ENCODE data around the gene MATN3.
"Not testable (repeated sequence)": the region's sequence is repeated elsewhere in the genome, so short reads cannot be mapped to it uniquely, and the experiment has no call there.

The MATN3 gene, protein sequence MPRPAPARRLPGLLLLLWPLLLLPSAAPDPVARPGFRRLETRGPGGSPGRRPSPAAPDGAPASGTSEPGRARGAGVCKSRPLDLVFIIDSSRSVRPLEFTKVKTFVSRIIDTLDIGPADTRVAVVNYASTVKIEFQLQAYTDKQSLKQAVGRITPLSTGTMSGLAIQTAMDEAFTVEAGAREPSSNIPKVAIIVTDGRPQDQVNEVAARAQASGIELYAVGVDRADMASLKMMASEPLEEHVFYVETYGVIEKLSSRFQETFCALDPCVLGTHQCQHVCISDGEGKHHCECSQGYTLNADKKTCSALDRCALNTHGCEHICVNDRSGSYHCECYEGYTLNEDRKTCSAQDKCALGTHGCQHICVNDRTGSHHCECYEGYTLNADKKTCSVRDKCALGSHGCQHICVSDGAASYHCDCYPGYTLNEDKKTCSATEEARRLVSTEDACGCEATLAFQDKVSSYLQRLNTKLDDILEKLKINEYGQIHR
- 0 reads per million in 2 donors for total RNA-seq

- DNase-seq: peak; percentile 9
These were observed at the start of gene MATN3 for GRCh38 chr2:20012282-20013125. Gene MATN3 (minus strand): TSS chr2:20012668. CDS start chr2:20012631, 37 bp downstream.

DNA sequence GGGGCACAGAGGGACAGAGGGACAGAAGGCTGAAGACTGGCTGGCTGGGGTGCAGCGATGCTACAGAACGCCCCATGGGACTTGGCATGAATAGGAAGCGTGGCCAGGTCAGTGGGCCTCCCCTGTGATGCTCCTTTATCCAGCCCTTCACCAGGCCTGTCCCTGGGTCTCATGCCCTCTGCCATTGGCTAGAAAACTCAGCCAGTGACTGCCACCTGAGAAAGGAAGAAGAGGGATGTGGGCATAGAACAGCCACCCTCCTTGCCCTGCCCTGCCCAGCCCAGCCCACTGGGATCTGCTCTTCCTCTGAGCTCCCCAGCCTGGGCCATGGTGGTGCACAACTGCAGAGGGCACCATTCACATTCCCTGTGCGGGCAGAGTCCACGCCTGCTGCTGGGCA, 49.5 kb upstream of the MATN3 start:
- no peak for DNase-seq

GRCh38 chr2:20061476-20061875, 49.0 kb upstream of the MATN3 start:
- DNase-seq: no peak

DNA sequence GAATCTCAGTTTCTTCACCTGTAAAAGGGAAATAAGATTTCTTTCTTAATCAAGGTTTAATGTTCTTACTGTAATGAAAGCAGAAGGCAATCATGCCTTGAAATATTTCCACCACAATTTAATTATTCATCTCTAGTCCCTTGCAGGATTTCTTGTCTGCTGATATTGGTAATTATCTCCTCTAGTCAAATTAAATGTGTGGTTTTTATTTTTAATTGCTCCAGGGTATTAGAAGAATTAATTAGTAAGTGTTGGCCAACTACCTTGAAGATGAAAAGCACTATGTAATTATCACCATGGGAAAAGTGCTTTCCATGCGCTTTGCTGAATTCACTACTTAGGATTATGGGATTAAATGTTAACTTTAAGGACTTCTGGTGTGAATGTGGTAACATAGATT, 47.6 kb upstream of the MATN3 start:
- DNase-seq: no peak

DNA sequence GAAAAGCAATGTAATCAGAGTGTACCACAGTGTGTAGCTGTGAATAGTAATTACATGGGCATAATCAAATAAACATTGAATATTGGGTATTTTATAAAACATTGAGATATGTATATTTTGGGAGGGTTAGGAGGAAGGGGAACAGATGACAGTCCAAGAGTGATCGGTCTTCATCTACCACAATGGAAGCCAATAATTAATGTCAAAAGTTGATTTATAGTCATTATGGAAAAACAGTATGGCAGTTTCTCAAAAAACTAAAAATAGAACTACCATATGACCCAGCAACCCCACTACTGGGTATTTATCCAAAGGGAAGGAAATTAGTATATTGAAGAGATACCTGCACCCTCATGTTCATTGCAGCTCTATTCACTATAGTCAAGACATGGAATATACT, 44.8 kb upstream of the MATN3 start:
- DNase-seq: no peak

- DNase-seq: no peak
These were observed 42.5 kb upstream of the MATN3 start for GRCh38 chr2:20054931-20055330.

DNA sequence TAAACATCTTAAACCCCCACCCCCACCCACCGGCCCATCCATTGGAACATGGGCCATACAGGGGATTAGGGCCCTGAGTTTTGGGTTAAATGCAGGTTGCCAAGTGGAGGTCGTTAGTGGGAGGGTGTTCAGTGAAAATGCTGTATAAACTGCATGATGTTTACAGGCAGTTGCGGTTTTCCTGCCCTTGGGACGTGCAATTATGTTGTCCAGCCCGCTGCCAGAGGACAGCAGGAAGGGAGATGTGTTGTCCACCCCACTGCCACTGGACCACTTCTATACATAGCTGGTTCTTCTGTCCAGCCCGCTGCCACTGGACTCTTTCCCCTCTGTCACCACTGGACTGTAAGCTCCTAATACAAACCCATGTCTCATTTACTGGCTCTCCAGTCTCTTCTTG, 41.7 kb upstream of the MATN3 start:
- no peak for DNase-seq

DNA sequence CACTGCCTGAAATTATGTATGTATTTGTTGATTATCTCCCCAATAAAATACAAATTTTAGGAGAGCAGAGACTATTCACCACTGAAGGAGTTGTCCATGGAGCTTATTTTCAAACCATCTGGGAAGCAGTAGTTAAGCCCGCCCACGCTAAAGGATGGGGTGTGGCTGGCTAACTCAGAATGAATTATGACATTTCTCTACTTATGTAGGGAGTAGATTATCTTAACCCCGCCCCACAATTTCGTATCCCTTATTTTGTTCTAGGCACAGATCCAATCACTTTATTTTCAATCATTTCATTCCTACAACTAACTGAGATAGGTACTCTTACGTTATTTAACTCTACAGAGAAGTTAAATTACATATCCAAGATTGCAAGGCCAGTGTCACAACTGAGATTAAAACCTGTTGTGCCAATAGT, 40.4 kb upstream of the MATN3 start:
- DNase-seq: no peak

DNA sequence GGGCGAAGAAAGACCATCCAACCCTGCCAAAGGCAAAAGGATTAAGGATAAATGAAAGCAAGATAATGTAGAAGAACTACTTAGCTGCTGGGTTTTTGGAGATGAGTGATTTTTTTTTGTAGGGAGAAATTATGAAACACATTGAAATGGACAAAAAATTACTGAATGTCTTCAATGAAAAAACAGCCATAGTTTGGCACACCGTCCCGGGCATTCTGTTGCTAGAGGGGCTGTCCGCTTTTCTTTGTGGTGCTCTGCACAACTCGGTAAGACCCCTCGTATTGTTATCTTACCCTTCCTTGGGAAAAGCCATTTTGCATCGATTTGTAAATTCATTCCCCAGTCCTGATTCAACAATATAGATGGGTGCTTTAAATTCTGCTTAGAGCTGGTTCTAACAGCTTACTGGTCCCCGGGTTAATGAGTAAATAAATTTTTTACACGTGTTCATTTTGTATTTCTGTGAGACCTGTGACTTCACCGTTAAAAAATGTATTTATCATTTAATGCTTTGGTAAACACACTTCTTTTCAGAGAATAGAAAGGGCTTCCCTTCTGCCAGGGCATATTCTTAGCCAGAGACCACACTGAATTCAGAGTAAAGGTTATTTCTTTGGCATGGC, 39.9 kb upstream of the MATN3 start:
- no peak for DNase-seq

- peak; percentile 92 for DNase-seq
These were observed 39.2 kb upstream of the MATN3 start, which contains the start of gene LAPTM4A for GRCh38 chr2:20051532-20052228. Gene LAPTM4A (minus strand): TSS chr2:20051628. CDS start chr2:20051520, 108 bp downstream.

- no peak for DNase-seq
These were observed 38.4 kb upstream of the MATN3 start for GRCh38 chr2:20050646-20051531.

DNA sequence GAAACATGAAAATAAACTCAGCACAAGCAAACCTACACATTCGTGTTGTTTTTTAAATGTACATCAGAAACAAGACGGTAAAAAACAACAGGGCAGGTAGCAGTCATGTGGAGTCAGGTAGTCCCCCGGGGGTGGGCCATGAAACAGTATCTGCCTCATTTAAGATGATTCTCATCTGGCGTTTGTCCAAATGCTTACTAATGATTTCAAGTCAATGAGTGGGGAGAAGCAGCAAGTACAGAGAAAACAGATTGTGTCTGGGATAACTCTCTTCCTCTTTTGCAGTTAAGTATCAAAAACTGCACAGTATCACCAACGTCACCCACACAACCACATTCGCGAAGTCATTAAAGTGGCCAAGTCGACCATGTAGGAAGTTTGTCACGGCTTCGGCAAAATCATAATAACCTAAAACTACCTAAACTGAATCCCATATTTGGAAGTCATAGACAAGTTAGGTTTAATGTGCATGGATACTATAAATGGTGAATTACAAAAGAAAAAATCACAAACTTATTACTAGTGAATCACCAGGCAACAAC, 37.7 kb upstream of the MATN3 start:
- DNase-seq: no peak

GRCh38 chr2:20049637-20050036, 37.2 kb upstream of the MATN3 start:
- DNase-seq: no peak

DNA sequence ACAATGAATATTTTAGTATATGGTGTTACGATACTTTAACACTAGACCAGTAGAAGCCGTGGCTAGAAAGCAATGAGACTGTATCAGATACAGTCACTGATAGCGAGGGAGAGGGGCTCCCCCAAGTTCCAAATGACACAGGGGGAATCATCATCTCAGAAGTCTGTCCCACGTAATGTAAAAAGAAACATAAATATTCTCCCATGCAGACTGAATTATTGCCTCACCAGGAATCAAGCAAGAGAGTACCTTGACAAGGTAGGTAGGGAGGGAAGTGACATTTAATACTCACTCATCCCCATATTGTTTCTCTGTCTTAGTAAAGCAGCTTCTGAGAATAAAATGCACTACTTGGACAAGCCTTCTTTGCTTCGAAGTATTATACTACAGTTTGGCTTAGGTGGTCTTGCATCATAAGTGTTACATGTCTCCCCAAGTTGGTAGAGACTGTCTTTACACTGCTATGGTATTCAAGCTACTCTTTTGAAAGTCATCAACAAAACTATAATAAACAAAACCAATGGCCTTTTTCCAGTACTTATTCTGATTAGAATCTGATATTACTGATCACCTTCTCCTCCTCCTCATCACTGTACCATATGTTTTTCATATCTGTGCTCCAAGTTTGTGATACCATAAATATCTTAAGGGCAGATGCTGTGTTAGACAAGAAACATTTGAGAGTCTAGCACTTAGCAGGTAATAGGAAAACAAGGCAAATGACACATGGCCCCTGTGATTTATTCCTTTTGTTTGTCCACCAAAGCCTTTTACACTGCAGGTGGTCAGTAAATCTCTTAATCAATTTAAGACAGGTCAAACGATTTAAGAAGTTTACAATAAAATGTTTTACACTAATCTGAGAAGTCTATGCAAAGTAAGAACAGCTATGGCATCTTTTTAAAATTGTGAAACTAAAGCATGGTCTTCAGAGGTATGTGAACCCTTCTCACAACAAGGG, 36.3 kb upstream of the MATN3 start:
- DNase-seq: no peak

- DNase-seq: not testable (repeated sequence)
These were observed 33.3 kb upstream of the MATN3 start for GRCh38 chr2:20045712-20046292.

- DNase-seq: no peak
These were observed 32.3 kb upstream of the MATN3 start for GRCh38 chr2:20044778-20045177.

GRCh38 chr2:20042531-20042930, 30.1 kb upstream of the MATN3 start:
- no peak for DNase-seq

GRCh38 chr2:20040489-20041172, 28.2 kb upstream of the MATN3 start:
- no peak for DNase-seq

GRCh38 chr2:20037660-20038059, 25.2 kb upstream of the MATN3 start:
- DNase-seq: no peak
